ENCODE data around the gene DEK. TPM values are rescaled to one million over a fixed set of nuclear protein-coding genes. Genes with fewer than 3 reads are reported as not detected.

Gene DEK
- polyA plus RNA-seq, 5 donors: 123 to 226 (median 192) TPM

Other genes starting within 250 kb of the DEK start
- gene NHLRC1, start 141.9 kb downstream of the DEK start, polyA plus RNA-seq (ENCODE audit: insufficient read depth in 1 of 5, insufficient read length in 5 of 5, low replicate concordance in 1 of 5): 1 to 10 TPM; 1.9 to 2.6 (median 2.2) TPM
- gene TPMT, start 109.5 kb downstream of the DEK start, polyA plus RNA-seq (ENCODE audit: insufficient read depth in 1 of 5, insufficient read length in 5 of 5, low replicate concordance in 1 of 5): 10 to 100 TPM; 13.7 to 16.0 (median 15.5) TPM
- 10 to 100 TPM; 19.5 to 25.0 (median 22.3) TPM for gene KDM1B, start 109.1 kb downstream of the DEK start, polyA plus RNA-seq (ENCODE audit: insufficient read depth in 1 of 5, insufficient read length in 5 of 5, low replicate concordance in 1 of 5)
- gene RNF144B, start 122.8 kb upstream of the DEK start, polyA plus RNA-seq (ENCODE audit: insufficient read depth in 1 of 5, insufficient read length in 5 of 5, low replicate concordance in 1 of 5): 10 to 100 TPM; 12.0 to 21.7 (median 18.0) TPM